Adrenal gland (tissue), 5 donors: Measurements from ENCODE around the gene CHM.

Experiments
- CTCF ChIP-seq, 6 experiments: fragments of 450-650 bp in 4 of 6; fragments of 200-600 bp in 2 of 6; sonication (generic) in 1 of 6; IDR thresholded peaks; 1 replicate in 5 of 6; 2 replicates in 1 of 6; pipeline versions ENCODE4 v1.5.1 to v1.8.0; 2016 to 2021; ENCODE audit warnings: antibody characterized with exemption in 6 of 6, mild to moderate bottlenecking in 2 of 6, moderate library complexity in 1 of 6
- POLR2A ChIP-seq, 2 donors: fragments of 450-650 bp; IDR thresholded peaks; one replicate each; pipeline ENCODE4 v1.6.1; 2017; ENCODE audit warnings: antibody characterized with exemption in 2 of 2, mild to moderate bottlenecking in 2 of 2, moderate library complexity in 1 of 2
- donor health status: DM: no; HTN: no; CAD: no.

DNA sequence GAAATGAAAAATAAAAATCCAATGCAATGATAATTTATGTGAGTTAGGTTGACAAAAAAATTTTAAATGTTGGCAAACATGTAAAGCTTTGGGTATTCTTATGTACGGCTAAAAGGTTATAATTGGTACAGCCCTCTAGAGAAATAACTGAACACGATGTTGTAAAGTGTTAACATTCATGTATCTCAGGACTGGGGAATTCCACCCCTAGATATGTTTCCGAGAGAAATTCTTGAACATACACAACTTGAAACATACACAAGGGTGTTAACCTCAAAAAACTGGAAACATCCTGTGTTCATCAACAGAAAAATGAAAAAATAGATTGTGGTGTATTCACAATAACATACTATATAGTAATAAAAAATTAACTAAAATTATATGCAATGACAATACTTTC is 91.8 kb downstream of the CHM start:
- no peak for TF ChIP-seq POLR2A (IDR thresholded peaks at IDR 0.05)
- no peak for TF ChIP-seq CTCF (IDR thresholded peaks at IDR 0.05)
